WERI-Rb-1 (cell line): Measurements from ENCODE around the gene RAB3IL1.
A peak's percentile ranks its signal among the peaks of the same experiment; 100 is the strongest.

Source experiments
- DNase-seq: peaks from one replicate; pipeline ENCODE4 v3.0.0-alpha.2; 2020
- H3K27ac ChIP-seq: fragments of 250-450 bp; sonication (Bioruptor Pico); 2 replicates; pipeline ENCODE4 v1.5.1; 2020; ENCODE audit warnings: mild to moderate bottlenecking, moderate library complexity
- H3K27me3 ChIP-seq: fragments of 250-450 bp; sonication (Bioruptor Pico); 2 replicates; pipeline ENCODE4 v1.5.1; 2021; ENCODE audit warnings: mild to moderate bottlenecking, low read depth, moderate library complexity; ENCODE audit not compliant: insufficient read depth, severe bottlenecking
- H3K36me3 ChIP-seq: fragments of 250-450 bp; sonication (Bioruptor Pico); 2 replicates; pipeline ENCODE4 v1.5.1; 2020; ENCODE audit warnings: mild to moderate bottlenecking, moderate library complexity
- H3K4me3 ChIP-seq: 2 replicates; pipeline ENCODE4 v1.5.1; 2011; ENCODE audit warnings: low read depth, mild to moderate bottlenecking, control low read depth, low read length
- H3K9me3 ChIP-seq: fragments of 250-450 bp; sonication (Bioruptor Pico); 2 replicates; pipeline ENCODE4 v1.5.1; 2021; ENCODE audit warnings: mild to moderate bottlenecking, moderate library complexity; ENCODE audit not compliant: severe bottlenecking
- TF ChIP-seq, protein P1 (sequence below): IDR thresholded peaks from 2 replicates; pipeline ENCODE4 v1.5.1; 2011; ENCODE audit warnings: low read depth, mild to moderate bottlenecking, control low read depth, inconsistent platforms, low read length

Gene RAB3IL1

GRCh38 chr11:61896665-61897386, 20.5 kb downstream of the RAB3IL1 start:
- H3K27ac ChIP-seq, result no peak overlapping the region
- H3K36me3 ChIP-seq, result no peaks in the 10 kb centered on the region
- TF ChIP-seq, protein P1, sequence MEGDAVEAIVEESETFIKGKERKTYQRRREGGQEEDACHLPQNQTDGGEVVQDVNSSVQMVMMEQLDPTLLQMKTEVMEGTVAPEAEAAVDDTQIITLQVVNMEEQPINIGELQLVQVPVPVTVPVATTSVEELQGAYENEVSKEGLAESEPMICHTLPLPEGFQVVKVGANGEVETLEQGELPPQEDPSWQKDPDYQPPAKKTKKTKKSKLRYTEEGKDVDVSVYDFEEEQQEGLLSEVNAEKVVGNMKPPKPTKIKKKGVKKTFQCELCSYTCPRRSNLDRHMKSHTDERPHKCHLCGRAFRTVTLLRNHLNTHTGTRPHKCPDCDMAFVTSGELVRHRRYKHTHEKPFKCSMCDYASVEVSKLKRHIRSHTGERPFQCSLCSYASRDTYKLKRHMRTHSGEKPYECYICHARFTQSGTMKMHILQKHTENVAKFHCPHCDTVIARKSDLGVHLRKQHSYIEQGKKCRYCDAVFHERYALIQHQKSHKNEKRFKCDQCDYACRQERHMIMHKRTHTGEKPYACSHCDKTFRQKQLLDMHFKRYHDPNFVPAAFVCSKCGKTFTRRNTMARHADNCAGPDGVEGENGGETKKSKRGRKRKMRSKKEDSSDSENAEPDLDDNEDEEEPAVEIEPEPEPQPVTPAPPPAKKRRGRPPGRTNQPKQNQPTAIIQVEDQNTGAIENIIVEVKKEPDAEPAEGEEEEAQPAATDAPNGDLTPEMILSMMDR, result no peak
- no peaks in the 10 kb centered on the region for H3K27me3 ChIP-seq
- DNase-seq, result no peak
- no peak overlapping the region for H3K4me3 ChIP-seq
- no peaks in the 10 kb centered on the region for H3K9me3 ChIP-seq

- H3K9me3 ChIP-seq, result no peaks in the 10 kb centered on the region
- TF ChIP-seq, protein P1, result no peak
- DNase-seq, result no peak
- no peak overlapping the region for H3K27ac ChIP-seq
- H3K36me3 ChIP-seq, result no peaks in the 10 kb centered on the region
- H3K4me3 ChIP-seq, result no peak overlapping the region
- H3K27me3 ChIP-seq, result no peaks in the 10 kb centered on the region
Measured at GRCh38 chr11:61895718-61896059, 21.7 kb downstream of the RAB3IL1 start.

DNA sequence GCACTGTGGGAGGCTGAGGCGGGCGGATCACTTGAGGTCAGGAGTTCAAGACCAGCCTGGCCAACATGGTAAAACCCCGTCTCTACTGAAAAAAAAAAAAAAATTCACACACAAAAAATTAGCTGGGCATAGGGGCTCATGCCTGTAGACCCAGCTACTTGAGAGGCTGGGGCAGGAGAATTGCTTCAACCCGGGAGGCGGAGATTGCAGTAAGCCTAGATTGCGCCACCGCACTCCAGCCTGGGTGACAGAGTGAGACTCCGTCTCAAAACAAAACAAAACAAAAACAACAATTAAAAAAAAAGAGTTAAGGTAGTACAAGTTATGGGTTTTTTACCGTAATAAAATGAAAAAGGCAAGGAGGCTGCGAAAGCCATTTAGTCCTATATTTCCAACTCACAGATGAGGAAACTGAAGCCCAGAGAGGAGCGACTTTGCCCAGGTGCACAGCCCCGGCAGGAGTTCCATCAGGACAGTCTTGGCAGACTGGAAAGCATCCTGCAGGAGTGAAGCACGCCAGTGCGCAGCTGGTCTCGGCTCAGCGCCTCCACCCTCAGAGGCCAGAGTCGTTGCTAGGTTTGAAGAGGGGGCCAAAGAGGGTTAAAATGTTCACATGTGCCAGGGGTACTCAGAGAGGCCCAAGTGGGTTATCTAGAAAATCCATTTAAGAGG, 22.2 kb downstream of the RAB3IL1 start:
- DNase-seq, result no peak
- Histone ChIP-seq H3K36me3 (no peaks in the 10 kb centered on the region), H3K27ac (no peak overlapping the region), H3K9me3 (no peaks in the 10 kb centered on the region), H3K4me3 (no peak overlapping the region), H3K27me3 (no peaks in the 10 kb centered on the region)
- TF ChIP-seq, protein P1, result no peak

- Histone ChIP-seq H3K9me3 (no peaks in the 10 kb centered on the region), H3K36me3 (no peaks in the 10 kb centered on the region), H3K27ac (no peak overlapping the region), H3K27me3 (no peaks in the 10 kb centered on the region), H3K4me3 (no peak overlapping the region)
- no peak for DNase-seq
- TF ChIP-seq, protein P1, result no peak
Measured at GRCh38 chr11:61893981-61894380, 23.4 kb downstream of the RAB3IL1 start.

DNA sequence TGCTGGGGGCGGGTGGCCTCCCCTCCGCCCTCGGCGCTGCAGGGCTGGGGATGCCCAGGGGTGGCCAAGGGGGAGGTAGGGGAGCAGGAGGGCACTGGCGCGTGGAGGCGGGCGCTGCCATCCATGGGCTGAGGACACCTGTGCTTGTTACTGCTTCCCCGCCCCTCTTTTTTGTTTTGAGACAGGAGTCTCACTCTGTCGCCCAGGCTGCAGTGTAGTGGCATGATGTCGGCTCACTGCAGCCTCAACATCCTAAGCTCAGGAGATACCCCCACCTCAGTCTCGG, 25.3 kb downstream of the RAB3IL1 start:
- H3K9me3 ChIP-seq, result no peaks in the 10 kb centered on the region
- no peak overlapping the region for H3K27ac ChIP-seq
- no peak for DNase-seq
- no peaks in the 10 kb centered on the region for H3K36me3 ChIP-seq
- H3K27me3 ChIP-seq, result no peaks in the 10 kb centered on the region
- TF ChIP-seq, protein P1, result no peak
- peak overlapping the region; percentile 51 for H3K4me3 ChIP-seq
